NCI-H2196 (cell line): ENCODE measurements around the gene RSPH1.

Experiments used
- DNase-seq: peaks from one replicate; lab custom pipeline; 2025; ENCODE audit not compliant: unreplicated experiment; lab: John Stamatoyannopoulos, UW

Gene RSPH1

DNA sequence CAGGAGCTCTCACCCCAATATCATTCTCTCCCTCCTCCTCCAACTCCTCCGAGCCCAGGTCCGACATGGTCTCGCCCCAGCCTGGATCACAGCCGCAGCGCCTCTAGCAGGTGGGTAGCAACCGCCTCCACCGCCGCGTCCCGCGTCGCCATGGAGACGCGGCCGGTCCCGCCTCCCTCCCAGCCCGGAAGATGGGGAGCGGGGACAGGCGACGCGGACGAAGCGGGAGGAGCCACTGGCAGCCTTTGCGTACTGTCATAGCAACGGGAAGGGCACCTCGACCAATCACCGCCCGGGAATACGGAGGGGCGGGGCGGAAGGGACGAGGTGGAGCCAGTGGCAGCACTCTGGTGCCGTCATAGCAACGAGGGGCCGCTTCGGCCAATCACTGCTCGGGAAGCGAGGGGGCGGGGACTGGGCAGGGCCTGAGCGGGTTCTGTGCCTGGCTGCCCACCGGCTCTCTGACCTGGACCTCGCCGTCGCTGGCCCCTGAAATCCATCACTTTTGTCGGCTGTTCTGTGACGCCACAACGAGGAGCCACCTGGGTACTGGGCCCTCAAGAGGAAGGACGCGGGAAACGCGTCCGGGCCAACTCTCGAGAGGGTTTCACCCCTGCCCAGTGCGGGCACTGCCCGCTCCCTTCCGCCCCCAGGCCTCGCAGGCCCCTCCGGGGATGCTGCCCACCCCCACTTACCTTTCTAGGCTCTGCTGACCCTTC, at the start of gene RSPH1:
RSPH1 (minus strand) TSS at position 105 of the 719 bp plus-strand sequence; CDS start at position 67, 38 bp downstream.
- peak; percentile 99 for DNase-seq

DNA sequence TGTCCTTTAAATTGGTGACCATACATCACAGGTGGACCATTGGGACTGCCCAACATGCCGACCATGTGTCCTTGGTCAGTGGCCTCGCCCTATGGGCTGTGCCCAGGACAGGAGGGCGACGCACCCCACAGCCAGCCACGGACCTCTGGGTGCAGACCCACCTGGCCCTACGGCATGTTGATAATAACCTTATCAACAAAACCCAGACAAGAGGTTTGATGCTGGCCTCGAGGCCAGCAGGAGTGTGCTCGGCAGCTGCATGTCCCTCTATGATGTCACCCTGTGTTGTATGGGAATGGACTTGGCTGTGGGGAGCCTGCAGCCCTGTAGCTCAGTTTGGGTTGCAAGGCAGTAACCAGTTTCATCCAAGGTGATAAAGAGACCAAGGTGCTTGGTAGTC, 49.7 kb upstream of the RSPH1 start:
- no peak for DNase-seq

DNA sequence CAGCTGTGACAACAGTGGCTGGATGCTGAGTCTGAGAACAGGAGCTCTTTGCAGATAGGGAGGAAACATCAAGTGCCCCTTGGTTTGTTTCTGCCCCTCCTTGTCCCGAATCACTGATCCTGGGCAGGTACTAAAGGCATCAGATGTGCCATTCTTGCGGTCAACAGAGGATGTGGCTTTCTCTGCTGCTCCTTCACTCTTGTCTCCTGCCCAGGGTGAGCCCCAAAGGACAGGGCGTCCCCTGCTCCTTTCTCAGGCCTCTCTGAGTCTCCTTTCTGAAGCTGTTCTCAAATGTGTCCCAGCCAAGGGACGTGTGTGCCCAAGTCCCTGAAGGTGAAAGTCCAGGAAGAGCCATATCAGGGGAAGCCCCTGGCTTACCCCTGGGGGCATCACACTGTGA, 49.3 kb upstream of the RSPH1 start:
- no peak for DNase-seq

GRCh38 chr21:42544544-42544943, 48.5 kb upstream of the RSPH1 start:
- DNase-seq, result no peak

DNA sequence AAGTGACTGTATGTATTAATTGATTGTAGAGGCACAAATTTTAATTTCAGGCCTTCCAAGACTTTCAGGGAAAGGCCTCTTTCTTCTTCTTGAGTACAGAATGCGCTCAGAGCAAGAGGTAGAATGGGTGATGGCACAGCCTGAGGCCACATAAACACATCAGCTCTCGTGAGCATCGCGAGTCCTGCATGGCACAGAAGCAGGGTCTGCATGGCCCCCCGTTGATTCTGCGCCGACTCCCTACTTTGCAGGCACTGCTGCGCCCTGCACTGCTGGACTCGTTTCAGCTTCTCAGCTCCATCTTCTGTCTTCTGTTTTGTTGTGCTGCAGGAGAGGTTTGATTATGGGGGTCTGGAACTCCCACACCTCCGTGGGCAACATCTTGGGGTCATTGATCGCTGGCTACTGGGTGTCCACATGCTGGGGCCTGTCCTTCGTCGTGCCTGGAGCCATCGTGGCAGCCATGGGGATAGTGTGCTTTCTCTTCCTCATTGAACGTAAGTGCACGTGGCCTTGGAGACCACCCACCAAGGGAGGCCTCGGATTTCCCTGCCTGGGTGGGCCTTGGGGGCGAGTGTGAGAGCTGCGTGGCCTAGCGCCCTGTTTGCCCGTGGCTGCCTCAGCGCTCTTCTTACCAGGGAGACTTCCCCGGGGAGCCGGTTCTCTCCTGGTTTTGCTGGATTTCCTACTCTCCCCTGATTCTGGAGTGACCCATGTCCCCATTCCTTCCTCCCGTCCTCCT, 47.3 kb upstream of the RSPH1 start:
- DNase-seq, result no peak

DNA sequence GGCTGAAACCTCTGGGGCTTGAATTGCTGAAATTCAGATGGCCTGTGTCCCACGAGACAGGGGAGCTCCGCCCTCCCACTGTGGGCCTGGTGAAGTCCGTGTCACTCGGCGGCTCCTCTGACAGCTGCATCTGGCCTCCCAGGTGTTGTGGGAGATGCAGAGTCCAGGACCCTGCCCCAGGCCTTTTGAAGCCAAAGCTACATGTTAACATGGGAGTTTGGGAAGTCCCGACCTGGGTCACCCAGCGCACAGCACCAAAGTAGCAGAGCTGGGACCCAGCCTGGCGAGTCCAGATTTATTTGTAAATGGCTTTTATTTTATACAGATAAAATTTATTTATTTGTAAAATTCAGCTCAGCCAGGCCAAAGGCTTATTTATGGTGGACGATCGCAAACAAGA, 46.6 kb upstream of the RSPH1 start:
- no peak for DNase-seq

GRCh38 chr21:42542196-42542595, 46.2 kb upstream of the RSPH1 start:
- no peak for DNase-seq

GRCh38 chr21:42541618-42542017, 45.6 kb upstream of the RSPH1 start:
- DNase-seq, result no peak

- DNase-seq, result no peak
Measured at GRCh38 chr21:42541174-42541573, 45.1 kb upstream of the RSPH1 start.

DNA sequence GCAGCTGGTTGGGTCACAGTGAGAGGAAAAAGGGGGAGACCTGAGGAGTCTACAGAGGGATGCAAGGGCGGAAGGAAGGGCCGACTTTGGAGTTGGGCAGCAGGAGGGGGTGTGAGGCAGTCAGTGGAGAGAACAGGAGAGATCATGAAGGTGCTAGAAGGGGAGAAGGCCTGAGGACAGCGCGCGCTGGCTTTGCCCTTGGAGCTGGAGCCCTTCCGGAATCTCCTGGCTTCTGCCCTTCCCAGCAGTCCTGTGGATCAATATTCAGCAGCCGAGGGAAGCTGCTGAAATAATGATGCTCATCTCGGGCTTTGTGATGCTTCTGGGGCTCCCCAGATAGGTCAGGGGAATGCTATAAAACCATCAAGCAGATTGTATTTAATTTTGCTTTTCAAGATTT, 44.4 kb upstream of the RSPH1 start:
- DNase-seq, result no peak

DNA sequence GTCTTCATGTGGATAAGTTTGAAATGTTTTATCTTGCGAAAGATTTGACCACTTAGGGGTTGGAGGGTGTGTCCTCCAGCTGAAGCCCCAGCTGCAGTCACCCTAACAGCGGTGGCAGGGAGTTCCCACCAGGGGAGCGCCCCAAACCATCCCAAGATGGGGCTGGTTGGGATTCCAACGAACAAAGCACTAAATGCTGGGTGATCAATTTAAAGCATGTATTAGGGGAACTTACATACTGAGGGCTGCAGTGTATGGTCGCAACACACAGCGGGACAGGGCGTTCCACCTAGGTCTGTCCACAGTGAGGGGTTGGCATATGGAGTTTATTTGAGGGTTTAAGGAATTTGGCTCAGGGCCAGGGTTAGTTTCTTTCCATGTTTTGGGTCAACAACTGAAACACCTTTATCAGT, 43.9 kb upstream of the RSPH1 start:
- no peak for DNase-seq

- DNase-seq, result no peak
Measured at GRCh38 chr21:42539342-42539741, 43.3 kb upstream of the RSPH1 start.

DNA sequence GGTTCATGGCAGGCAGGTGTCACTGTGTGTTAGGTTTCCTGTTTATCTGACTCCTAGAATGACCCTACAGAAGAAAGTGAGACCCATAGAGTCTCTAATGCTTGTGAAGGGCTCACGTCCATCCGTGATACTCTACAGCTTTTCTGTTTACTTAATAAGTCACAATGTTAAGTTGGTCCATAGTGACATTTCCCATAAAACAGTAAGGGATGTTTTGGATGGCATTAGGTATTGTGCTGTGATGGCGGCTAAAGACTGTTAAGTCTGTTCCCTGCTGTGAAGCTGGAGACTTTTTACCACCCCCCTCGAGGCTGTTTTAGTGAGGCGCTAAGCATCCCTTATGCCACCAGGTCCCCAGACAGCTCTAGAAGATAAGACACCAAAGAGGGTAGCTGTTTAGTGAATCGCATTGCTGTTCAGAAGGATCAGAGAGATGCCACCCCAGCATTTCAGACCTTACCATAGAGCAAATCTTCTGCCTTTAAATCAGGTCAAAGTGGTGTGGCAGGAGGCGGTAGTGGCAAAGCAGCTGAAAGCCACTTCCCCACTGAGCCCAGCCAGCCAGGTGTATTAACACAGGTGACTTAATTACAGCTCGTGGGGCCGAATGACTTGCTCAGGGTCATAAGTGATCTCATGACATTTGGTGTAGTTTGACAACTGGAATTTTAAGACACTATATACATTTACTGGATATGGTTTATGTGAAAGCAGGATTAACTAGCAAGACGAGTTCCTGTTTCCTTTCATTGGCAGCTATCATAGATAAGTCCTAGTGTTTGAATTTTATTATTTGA, 42.7 kb upstream of the RSPH1 start:
- no peak for DNase-seq

GRCh38 chr21:42537106-42537742, 41.2 kb upstream of the RSPH1 start:
- DNase-seq, result peak; percentile 37

DNA sequence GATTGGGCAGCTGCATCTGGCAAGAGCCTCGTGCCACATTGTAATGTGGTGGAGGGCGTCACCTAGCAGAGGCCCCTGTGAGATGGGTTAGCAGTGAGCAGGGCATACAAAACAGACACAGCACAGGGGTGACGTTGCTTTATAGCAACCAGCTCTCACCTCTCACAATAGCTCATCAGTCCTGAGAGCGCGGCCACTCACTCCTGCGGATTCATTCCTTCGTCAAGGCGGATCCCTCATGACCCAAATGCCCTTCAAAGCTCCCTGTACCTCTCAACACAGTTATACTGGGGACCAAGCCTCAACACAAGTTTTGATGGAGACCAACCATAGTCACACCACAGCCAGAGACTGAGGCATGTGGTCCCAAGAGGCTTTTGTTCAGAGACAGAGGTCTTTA, 40.6 kb upstream of the RSPH1 start:
- no peak for DNase-seq

- DNase-seq, result no peak
Measured at GRCh38 chr21:42535602-42536171, 39.7 kb upstream of the RSPH1 start.

GRCh38 chr21:42534421-42535378, 38.7 kb upstream of the RSPH1 start:
- DNase-seq, result no peak

DNA sequence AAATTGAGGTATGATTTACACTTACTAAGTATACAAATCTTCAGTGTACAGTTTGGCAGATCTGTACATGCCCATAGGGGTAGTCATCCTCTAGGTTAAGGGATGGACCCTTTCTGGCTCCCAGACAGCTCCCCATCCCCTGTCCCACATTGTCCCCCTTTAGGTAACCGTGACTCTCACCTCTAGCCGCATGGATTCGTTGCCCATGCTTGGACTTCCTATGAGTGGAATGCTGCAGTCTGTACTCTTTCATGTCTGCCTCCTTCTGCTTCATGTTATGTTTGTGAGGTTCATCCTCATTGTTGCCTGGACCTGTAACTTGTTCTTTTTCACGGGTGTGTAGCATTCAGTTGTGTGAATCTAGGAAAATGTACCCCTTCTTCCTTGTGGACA, 37.9 kb upstream of the RSPH1 start:
- DNase-seq, result no peak

DNA sequence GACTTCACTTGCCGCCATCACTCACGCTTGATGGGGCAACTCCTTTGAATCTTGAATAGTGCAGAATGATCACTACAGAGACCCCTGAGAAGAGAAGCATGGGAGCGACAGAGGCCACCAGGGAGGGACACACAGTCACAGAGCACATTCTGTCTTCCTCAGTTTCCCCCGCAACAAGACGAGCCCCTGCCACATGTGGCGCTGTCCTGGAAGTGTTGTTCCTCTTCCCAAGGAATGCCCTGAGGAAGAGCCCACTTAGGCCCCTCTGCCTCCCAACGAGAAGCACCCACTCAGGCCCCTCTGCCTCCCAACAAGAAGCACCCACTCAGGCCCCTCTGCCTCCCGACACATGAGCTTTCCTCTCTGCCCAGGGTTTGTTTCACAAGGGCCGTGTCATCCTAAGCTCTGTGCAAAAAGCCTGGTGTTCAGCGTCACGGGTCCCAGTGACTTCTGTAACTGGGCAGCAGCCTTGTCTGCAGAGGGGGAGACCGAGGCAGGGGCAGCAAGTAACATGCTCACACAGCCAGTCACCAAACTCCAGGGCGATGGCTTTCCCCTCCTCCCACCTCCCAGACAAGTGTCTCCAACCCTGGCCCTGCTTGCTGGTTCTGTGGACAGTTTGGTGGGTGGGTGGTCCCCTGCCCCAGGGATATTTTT, 37.4 kb upstream of the RSPH1 start:
- DNase-seq, result no peak
